Tibial nerve (tissue), 4 donors: ENCODE results near the gene SELENON.

Source experiments
- EP300 ChIP-seq, 2 donors: sonication (generic); formaldehyde crosslinking; IDR thresholded peaks; one replicate each; pipeline ENCODE4 v1.6.1; 2017; ENCODE audit warnings: antibody characterized with exemption in 2 of 2, mild to moderate bottlenecking in 1 of 2
- POLR2A ChIP-seq, 2 donors: fragments of 450-650 bp; IDR thresholded peaks; one replicate each; pipeline ENCODE4 v1.6.1; 2017; ENCODE audit warnings: antibody characterized with exemption in 2 of 2, mild to moderate bottlenecking in 2 of 2, moderate library complexity in 2 of 2
- TF ChIP-seq, protein P1 (sequence below), 5 experiments: fragments of 200-600 bp in 3 of 5; fragments of 450-650 bp in 2 of 5; sonication (generic) in 3 of 5; IDR thresholded peaks; one replicate each; pipeline ENCODE4 v1.5.1; 2016 to 2019; ENCODE audit warnings: antibody characterized with exemption in 5 of 5, mild to moderate bottlenecking in 3 of 5, moderate library complexity in 2 of 5

DNA sequence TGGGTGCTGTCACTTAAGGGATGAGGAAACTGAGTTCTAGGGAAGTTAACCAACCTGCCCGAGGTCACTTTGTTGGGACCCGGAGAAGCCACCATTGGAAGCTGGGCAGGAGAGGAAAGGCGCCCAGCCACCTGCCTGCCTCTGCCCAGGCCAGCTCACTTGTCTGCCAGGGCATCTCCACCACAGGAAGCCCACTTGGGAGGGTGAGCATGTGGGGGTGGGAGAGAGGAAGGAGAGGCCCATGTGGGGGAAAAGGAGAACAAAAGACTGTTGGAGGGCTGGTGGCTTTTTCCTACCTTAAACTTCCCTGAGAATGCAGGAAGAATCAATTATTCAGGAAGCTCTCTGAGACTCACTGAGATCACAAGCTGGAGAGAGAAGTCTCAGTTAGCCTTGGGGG lies 43.8 kb upstream of the SELENON start:
- TF ChIP-seq EP300 (IDR thresholded peaks at IDR 0.05) (no peak), POLR2A (IDR thresholded peaks at IDR 0.05) (no peak)
- TF ChIP-seq, protein P1, sequence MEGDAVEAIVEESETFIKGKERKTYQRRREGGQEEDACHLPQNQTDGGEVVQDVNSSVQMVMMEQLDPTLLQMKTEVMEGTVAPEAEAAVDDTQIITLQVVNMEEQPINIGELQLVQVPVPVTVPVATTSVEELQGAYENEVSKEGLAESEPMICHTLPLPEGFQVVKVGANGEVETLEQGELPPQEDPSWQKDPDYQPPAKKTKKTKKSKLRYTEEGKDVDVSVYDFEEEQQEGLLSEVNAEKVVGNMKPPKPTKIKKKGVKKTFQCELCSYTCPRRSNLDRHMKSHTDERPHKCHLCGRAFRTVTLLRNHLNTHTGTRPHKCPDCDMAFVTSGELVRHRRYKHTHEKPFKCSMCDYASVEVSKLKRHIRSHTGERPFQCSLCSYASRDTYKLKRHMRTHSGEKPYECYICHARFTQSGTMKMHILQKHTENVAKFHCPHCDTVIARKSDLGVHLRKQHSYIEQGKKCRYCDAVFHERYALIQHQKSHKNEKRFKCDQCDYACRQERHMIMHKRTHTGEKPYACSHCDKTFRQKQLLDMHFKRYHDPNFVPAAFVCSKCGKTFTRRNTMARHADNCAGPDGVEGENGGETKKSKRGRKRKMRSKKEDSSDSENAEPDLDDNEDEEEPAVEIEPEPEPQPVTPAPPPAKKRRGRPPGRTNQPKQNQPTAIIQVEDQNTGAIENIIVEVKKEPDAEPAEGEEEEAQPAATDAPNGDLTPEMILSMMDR (IDR thresholded peaks at IDR 0.05): no peak
